HG02763 (cell line): ENCODE data around the gene PPY.
"Not testable (repeated sequence)": the region's sequence is repeated elsewhere in the genome, so short reads cannot be mapped to it uniquely, and the experiment has no call there.

ENCODE experiments used
- ATAC-seq: cut with Tn5 transposase; IDR thresholded peaks from one replicate; pipeline ENCODE4 v1.9.1; 2021; ENCODE audit warnings: mild to moderate bottlenecking, moderate library complexity; ENCODE audit not compliant: unreplicated experiment

PPY gene, protein sequence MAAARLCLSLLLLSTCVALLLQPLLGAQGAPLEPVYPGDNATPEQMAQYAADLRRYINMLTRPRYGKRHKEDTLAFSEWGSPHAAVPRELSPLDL

DNA sequence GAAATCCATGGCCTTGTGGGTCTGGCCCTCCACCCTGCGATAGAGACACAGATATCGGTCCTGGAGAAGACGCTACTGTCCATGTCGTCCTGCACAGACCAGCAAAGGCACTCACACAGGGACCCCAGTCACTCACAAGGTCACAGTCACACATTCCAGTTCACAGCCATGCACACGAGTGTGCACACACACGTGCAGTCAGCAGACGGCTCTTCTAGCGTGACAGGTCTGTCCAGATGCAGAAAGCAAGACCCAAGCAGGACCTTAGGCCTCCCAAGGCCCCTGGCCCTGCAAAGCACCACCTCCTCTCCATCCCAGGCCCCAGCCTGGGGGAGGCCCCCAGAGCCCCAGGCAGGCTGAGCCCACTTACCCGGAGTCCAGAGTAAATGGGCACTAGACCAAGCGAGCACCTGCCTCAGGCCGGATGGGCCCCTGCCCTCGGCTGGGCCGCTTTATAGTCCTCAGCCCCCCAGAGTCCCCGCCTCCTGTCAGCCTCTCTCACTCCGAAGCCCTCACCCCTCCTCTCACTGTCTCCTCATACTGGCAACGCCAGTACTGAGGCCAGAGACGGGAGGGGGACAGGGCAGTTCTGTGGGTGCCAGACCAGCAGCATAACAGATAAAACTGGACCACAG, at the start of gene PPY:
TSS of gene PPY (minus strand) at position 426 of the 635 bp plus-strand sequence. CDS start 822 bp downstream, outside the sequence.
- no peak for ATAC-seq

DNA sequence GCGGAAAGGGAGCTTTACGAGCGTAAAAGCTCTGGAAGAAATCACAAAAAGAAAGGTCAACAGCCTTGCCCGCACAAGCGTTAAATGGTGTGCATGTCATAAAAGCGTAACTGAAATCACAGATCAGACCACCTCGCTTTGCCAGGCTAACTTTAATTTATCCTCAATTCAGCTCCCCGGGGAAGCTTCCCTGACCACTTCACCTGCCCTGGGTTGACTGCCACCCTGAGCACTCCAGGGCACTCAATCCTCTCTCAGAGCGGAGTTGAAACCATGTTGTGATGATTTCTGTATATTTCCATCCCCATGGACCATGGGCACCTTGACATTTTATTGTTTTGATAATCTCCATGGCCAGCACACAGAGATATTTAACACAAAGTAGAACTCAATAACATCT, 46.0 kb upstream of the PPY start:
- ATAC-seq = no peak

DNA sequence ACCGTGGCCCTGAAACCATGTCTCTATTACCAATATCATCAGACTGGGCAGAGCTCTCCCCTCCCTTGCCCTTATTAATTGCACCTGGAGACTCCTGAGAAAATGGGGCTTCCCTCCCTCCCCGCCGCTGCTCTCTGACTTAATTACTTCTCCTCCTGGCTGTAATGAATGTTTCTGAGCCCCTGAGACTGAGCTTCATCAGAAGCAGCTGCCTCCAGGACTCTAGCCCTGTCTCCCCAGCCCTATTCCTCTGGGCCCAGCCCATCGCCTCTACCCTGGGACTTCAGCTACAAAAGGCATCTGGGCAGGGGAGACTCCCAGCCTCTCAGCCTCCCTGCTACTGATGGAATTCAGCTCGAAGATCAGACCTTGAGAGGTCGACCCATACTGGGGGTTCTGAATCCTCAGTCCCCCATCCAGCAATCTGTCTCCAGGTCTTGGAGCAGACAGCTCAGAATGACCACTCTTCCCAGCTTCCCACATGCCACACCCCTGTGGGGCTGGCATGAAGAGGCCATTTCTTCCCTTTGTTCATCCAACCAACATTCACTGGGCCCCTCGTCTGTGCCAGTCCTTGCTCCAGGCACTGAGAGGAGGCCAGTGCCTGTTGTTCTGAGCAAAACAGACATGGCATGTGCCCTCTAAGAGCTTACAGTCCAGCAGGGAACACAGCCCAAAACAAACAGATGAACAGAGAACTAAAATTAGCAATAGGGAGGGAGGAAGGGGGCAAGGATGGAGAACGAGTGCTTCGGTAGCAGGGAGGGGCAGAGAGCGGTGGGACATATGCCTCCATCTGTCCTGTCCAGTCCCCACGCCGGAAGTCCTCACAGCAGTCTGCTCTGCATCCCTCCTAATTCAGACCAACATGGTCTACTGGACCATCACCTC, 45.1 kb upstream of the PPY start:
- ATAC-seq = no peak

DNA sequence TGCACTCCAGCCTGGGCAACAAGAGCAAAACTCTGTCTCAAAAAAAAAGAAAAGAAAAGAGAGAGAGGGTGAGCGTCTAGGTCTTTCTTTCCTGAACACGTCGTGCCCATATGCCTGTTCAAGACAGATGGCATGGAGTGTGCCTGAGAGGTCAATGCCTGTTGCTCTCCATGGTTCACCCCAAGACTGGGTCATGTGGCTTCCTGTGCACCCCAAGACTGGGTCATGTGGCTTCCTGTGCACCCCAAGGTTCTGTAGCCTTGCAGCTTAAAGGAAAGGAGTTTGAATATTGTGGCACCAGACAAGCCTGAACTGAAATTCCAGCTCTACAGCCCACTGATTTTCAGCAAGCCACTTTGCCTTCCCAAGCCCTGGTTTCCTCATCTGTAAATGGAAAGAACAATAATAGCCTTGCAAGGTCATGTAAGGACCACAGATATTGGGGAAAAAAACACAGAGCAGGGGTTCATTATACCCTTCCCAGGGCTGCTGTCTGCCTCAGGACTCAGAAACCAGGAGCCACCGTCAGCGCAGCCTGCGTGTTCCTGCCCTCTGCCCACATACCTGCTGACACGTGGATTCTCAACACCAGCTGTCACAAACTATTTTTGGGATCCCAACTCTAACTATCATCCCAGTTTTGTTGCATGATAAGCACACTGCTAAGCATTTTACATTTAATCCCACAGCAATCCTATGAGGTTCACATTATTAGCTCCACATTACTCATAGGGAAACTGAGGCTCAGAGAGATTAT, 44.1 kb upstream of the PPY start:
- ATAC-seq = no peak

DNA sequence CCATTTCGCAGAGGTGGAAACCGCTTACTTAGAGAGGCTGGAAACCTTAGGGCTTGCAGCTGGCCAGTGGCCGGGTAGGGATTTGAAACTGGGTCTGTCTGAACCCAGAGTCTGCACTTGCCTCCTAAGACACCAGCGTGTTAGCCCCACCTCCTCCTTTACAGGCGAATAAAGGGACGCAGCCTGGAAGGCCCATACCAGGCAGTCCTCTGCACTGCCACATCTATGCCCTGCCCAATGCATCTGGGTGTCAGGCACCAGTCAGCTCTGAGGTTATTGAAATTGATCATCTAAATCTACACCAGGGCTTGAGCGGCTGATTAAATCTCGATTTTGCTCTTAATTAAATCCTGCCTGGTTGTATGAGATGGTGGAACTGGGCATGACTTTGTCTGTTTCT, 42.2 kb upstream of the PPY start:
- ATAC-seq = no peak

DNA sequence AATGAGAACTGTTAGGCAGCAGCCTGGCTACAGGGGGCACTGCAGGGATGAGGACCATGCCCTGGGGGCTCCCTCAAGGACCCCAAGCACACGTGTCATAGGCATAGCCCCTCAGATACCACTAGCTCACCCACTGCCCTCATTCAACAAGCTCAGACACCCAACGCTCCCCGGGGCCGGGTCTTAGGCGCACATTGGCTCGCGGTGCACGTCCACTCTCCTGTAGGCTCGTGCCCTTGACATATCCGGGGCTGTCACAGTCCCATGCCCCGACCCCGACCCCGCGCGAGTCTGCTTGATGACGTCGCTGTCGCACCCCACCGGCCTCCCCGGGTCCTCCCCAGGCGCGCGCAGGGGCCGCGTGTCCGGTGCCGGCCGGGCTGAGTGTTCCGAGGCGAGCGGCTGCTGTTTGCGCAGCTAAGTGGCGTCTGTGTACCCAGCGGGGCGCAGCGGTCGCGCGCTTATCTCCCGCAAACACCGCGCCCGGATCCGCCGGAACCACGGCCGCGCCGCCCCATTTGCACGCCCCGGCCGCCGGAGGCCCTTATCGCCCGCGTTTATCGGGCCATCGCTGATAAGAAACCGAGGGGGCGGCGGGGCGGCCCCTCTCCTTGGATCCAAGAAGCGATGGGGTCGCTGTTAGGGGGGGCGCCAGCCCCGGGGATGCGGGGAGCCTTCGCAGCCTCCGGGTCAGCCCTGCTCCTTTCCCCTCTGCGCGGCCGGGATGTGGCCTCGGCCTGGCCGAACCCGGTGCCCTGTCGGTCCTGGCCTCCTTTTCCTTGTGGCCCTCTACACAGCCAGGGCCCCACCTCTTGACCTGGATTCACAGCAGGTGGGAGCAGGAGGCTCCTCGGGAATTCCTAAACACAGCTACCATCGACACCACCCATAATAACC, 41.5 kb upstream of the PPY start:
- no peak for ATAC-seq

DNA sequence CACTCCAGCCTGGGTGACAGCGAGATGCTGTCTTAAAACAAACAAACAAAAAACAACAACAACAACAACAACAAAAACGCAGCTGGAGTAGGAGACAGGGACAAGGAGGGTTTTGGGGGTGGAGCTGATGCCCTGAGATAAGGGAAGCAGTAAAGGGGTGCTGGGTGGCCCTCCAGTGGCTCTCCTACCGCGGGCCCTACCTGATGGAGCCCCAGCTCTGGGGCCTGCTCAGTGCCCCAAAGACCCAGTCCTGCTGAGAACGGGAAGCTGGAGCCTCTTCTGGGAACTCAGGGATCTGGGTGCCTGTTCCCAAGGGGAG, 40.9 kb upstream of the PPY start:
- ATAC-seq = no peak

DNA sequence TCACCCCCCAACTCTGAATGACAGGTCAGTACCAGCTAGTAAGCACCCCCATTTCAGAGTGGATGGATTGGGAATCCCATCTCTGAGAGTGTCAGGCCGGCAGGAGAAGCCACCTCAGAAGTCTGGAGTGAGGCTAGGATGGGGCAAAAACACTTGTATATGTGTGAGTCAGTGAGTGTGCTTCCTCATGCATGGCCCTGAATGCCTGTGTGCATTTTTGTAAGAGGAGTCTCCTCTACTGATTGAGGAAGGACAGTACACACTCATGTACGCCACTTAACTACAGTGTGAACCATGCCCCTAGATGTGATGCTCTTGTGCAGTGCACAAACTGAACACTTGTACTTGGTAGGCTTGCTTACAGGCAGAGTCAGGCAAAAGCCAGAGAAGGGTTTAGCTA, 39.9 kb upstream of the PPY start:
- no peak for ATAC-seq

DNA sequence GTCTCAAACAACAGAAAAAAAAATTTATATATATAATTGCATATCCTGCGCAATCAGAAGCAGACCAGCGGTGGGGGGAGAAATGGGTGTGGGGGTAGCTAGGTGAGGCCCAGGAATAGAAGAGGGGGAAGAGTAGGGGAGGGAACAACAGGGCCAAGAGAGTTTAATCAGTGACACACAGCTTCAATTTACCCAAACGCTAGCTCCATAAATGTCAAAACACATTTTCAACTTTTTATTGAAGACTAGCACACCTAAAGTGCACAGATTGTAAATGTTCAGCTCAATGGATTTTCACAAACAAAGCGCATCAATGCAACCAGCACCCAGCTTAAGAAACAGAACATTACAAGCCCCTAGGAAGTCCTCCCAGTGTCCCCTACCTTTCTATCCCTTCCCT, 37.4 kb upstream of the PPY start:
- ATAC-seq = no peak

DNA sequence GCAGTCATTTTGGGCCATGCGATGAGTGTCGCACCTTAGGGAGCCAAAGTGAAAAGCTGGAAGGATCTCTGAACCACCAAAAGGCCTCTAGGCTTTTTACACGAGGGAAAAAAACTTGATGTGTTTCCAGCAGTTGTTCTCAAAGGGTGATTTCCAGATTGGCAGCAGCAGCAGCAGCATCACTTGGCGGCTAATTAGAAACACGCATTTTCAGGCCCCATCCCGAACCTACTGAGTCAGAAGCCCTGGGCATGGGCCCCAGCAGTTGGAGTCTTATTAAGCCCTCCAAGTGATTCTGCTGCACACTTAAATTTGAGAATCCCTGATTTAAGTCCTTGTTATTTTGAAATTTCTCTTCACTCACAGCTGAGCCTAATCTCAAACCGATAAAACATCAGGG, 36.7 kb upstream of the PPY start:
- no peak for ATAC-seq

DNA sequence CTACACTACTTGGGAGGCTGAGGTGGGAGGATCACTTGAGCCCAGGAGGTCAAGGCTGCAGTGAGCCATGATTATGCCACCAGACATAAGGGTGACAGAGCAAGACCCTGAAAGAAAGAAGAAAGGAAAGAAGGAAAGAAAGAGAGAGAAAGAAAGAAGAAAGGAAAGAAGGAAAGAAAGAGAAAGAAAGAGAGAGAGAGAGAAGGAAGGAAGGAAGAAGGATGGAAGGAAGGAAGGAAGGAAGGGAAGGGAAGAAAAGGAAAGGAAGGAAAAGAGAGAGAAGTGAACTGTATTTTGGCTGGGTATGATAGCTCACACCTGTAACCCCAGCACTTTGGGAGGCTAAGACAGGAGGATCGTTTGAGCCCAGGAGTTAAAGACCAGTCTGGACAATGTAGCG, 35.8 kb upstream of the PPY start:
- no peak for ATAC-seq

DNA sequence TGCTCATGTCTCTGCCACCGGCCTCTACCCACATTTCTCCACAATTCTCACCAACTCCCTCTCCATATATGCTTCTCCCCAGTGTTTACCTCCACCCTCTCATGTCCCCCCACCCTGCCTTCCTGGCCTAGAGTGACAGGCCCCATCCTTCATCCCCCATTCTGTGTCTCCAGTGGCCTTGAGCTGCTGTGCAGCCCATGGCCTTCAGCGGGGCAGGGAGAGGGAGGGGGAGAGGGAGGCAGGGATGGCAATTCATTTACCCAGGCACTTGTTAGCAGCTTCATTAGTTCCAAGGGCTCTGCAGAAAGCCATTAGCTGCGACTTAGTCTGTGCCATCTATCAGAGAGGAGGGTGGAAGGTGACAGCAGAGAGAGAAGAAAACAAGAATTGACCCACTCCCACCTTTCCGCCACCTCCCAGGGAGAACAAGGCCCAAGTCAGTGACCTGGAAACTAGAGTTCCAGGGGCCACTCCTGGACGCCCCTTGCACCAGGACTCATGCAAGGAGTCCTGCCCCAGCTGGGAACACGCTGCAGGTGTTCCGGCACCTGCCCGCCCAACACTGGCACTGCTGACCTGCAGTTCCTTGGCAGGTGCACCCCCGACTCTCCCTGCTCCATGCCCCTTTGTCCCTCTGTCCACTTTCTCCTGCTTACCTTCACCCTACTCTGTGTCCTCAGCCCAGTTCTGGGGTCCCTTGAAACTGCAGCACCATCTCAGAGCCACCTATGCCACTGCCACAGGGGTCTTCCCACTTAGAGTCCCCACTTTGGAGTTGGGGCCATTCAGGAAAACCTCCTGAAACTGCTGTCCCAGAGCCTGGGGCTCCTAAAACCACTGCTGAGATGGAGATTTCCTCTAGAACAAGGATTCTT, 34.9 kb upstream of the PPY start:
- ATAC-seq = no peak

DNA sequence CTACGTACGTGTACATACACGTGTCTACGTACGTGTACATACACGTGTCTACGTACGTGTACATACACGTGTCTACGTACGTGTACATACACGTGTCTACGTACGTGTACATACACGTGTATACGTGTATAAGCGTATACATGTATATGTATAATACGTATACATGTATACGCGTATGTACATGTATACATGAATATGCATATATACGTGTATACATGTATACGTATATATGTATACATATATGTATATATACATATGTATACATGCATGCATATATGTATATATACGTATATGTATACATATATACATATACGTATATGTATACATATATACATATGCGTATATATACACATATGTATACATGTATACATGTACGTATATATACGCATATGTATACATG, 33.6 kb upstream of the PPY start:
- no peak for ATAC-seq

DNA sequence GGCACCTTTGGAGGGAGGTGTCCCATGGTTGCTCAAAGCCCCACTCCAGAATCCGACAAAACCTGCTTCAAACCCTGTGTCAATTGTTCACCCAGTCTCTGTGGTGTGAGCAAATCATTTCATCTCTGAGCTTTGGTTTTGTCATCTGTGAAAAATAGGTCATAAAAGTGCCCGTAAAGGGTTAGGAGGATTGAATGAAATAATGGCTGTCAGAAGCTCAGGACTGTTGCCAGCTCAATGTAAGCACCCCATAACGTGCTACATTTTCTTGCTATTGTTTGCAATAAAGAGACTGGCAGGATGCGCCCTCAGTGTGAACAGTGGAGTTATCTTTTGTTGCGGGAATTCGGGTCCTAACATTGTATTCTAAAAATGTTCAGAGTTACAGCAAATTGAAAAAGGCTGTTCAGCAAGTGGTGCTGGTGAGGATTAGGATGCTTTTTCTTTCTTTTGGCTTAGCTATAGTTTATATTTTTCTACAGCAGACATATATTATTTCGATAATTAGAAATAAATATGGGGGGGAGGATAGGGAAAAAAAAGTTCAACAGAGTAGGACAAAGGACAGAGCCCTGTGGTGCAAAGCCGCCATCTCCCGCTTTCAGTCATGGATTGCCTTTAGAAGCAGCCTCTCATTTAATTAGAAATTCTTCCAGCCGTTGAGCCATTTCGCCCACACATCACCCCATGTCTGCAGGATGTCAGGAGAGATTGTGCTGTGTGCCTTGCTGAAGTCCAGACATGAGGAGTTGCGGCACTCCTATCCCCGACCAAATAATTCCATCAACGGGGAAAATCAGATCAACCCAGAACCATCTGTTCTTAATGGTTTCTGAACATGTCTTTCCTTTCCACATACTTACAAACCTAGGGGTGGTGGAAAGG, 32.3 kb upstream of the PPY start:
- no peak for ATAC-seq

DNA sequence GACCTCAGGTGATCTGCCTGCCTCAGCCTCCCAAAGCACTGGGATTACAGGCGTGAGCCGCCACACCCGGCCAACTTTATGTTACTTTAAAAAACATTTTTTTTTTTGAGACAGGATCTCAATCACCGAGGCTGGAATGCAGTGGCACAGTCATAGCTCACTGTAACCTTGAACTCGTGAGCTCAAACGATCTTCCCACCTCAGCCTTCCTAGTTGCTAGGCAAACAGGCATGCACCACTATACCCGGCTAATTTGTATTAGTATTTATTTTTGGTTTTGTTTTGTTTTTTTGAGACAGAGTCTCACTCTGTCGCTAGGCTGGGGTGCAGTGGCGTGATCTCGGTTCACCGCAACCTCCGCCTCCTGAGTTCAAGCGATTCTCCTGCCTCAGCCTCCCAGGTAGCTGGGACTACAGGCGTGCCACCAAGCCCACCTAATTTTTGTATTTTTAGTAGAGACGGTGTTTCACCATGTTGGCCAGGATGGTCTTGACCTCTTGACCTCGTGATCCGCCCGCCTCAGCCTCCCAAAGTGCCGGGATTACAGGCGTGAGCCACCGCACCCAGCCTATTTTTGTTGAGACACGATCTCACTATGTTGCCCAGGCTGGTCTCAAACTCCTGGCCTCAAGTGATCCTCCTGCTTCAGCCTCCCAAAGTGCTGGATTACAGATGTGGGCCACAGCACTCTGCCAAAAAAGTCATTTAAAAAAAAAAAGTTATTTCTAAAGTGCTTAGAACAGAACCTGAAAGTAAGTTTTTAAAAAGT, 30.4 kb upstream of the PPY start:
- ATAC-seq = not testable (repeated sequence)

DNA sequence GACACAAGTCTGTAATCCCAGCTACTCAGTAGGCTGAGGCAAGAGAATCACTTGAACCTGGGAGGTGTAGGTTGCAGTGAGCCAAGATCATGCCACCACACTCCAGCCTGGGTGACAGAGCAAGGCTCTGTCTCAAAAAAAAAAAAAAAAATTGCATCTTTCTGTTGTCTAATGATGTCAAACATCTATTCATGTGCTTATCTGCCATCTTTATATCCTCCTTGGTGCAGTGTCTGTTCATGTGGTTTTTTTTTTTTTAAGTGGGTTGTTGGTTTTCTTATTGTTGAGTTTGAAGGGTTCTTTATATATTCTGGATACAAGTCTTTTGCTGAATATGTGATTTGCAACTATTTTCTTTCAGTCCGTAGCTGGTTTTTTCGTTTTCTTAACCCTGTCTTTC, 29.2 kb upstream of the PPY start:
- not testable (repeated sequence) for ATAC-seq

DNA sequence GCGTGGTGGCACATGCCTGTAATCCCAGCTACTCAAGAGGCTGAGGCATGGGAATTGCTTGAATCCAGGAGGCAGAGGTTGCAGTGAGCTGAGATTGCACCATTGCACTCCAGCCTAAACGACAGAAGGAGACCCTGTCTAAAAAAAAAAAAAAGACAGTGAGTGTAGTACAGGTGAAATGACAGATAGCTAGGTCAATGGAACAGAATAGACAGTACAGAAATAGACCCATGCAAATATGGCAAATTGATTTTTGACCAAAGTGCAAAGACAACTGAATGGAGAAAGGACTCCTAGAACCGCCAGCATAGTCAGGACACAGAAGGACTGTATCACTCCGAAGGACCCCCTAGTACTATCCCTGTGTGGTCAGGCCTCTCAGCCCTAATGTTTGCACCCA, 28.1 kb upstream of the PPY start:
- ATAC-seq = no peak

DNA sequence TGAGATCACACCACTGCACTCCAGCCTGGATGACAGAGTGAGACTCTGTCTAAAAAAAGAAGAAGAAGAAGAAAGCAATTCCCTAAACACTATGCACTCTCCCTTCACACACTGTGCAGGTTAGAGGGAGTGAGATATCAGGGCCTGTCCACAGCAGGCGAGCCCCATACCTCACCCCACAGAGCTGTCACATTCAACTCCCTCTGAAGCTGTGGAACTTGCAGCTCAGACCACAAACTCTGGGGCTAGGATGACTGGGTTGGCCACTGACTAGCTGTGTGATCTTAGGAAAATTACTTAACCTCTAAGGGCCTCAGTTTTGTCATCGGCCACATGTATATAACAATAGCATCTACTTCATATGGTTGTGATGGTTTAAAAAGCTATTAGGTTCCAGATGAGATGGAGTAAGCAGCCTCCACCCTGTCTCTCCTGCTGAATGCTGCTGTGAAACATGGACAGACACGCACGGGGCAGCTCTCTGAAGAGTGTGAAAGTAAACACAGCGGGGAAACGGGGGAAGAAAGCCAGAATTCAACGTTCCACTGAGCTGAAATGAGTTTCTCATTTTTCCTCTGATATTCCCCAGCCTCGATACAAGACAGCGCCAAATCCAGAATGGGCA, 25.1 kb upstream of the PPY start:
- ATAC-seq = no peak
